Measurements from ENCODE around the gene UBE2D1.
A peak's percentile ranks its signal among the peaks of the same experiment; 100 is the strongest.
"Not testable (repeated sequence)": the region's sequence is repeated elsewhere in the genome, so short reads cannot be mapped to it uniquely, and the experiment has no call there.

UBE2D1 gene

DNA sequence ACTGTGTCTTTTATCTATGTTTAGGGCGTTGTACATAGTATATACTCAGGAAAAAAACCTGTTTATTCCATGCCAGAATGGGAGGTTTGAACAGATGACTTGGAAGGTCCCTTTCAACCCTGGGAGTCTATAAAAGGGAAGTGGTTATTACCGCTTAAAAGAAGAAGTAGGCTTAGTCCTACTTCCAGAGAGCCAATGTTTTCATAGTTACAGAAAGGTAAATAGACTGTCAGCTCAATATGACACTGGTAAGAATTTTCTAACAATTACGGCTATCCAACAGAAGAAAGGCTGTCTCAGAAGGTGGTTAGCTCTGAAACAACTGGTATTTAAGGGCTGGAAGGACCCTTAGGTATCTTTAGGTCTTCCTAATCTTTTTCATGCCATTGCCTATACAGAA lies 49.3 kb downstream of the UBE2D1 start:
- DNase-seq (ENCODE audit: low read depth), result no peak

DNA sequence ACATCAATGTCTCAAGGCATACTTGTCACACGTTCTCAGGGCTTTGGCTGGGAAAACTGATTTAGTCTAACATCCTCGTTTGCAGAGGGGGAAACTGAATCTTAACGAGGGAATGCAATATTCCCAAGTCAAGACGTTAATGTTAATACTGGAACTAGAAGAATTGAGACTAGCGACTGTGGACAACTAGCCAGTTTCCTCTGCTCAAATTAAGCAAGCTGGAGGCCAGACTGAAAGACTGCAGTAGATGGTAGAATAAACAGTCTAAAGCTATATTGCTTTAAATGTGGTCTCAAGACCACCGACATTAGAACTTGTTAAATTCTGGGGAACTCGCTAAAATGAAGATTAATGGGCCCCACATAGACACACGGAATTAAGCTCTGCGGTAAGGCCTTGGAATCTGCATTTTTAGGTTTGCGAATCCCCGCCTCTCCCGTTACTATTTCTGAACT lies 49.8 kb downstream of the UBE2D1 start:
- no peak for DNase-seq (ENCODE audit: low read depth)

DNA sequence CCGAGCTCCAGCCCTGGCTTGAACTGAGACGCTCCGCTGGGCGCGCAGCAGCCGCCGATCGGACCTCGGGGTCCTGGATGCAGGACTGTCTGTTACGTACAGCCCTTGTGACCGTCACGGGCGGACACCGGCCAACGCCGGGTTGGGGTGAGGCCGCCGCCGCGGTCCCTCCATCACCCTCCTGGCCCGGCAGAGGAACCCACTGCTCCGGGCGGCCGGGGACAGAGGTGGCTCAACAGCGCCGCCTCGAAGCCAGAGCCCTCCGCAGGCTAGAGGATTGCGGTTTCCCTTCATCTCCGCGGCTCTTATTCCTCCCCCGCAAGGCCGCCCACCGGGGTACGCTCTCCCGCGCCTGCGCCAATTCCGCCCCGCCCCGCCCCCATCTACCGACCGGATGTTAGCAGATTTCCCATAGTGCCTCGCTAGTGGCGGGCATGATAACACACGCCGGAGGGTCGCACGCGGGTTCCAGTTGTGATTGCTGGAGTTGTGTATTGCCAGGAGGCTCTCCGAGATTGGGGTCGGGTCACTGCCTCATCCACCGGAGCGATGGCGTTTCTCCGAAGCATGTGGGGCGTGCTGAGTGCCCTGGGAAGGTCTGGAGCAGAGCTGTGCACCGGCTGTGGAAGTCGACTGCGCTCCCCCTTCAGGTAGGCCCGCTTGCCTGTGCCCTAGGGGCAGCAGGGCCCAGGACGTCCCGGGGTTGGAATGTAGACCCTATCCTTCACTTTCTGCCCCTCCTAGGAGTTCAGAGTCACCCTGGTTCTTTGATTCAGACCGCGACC lies 50.4 kb downstream of the UBE2D1 start, which contains the start of gene TFAM:
TFAM (plus strand) TSS at position 412 of the 785 bp plus-strand sequence; CDS start at position 550, 138 bp downstream.
- peak; percentile 60 for DNase-seq (ENCODE audit: low read depth)

DNA sequence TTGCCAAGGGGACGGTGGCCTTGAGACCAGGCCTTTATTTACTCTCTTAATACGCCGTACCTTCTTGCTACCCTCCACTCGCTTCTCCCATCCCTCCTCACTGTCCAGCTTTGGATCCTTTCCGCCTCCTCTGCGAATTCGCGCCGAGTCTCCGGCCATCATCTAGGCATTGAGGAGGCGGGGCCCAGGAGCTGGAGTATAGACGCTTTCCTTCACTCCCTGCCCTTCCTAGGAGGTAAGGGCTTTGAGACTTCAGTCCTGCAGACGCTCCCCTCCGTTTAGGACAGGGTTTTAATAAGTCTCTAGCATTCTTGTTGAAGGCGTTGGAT lies 50.9 kb downstream of the UBE2D1 start:
- DNase-seq (ENCODE audit: low read depth), result no peak

DNA sequence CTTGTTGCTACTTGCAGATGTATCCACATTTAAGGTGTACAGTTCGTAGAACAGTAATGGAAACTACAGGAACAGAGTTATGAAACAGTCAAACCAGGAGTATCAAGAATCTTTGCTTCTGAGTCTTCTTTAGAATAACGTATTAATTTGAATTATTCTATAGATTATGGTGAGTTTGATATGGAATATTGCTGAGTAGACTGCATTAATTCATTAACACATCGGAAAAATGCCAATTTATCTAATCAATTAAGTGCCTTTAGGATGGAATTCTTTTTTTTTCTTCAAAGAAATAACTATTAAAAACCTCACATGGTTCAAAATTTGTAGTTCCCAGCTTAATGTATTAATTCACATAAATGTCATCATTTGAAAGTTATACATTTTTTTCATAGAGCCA lies 54.2 kb downstream of the UBE2D1 start:
- DNase-seq (ENCODE audit: low read depth), result no peak

DNA sequence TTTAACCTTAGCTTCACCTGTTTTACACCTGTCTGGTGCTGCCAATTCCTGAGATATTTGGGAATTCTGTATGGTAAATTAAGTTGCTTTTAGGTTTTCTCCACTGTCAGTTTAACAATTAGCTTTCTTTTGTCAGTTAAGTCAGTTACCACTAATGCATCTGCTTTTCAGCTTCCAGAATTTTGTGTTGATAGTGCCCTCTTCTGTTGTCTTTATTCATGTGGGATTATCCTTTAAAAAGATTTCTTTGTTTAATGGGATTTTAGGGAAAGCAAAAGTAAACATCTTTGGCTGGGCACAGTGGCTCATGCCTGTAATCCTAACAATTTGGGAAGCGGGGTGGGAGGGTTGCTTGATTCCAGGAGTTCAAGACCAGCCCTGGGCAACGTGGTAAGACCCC lies 58.5 kb downstream of the UBE2D1 start:
- no peak for DNase-seq (ENCODE audit: low read depth)

DNA sequence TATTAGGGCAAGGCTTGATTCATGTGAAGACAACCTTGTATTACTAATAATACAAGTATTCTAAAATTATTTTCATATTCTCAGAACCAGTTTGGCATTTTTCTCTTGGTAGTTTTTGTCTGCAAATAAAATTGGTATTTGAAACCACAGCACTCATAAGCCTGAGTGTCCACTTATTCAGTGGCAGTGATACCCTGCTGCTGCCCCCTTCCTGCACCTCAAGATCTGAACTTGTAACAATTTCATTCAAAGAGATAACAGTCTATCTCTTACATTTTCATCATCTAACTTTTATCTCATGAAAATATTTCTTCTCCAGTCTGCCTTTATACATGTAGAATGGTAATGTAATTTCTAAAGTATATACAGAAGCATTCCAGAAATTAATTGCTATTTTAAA lies 59.7 kb downstream of the UBE2D1 start:
- DNase-seq (ENCODE audit: low read depth), result no peak

DNA sequence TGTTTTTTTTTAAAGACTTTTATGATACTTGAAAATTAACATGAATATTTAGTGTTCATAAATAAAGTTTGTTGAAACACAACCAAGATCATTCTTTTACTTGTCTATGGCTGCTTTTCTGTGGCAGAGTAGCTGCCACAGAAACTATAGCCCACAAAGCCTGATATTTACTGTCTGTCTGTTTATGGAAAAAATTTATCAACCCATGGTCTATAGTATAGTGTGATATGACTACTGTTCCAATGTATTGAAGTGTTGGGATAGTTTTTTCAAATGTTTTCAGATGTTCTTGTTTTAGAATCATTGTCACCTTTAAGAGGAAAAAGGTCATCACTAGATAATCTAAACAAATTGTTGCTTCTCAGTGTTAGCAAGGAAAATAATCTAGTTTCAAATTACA lies 61.3 kb downstream of the UBE2D1 start:
- DNase-seq (ENCODE audit: low read depth), result no peak

DNA sequence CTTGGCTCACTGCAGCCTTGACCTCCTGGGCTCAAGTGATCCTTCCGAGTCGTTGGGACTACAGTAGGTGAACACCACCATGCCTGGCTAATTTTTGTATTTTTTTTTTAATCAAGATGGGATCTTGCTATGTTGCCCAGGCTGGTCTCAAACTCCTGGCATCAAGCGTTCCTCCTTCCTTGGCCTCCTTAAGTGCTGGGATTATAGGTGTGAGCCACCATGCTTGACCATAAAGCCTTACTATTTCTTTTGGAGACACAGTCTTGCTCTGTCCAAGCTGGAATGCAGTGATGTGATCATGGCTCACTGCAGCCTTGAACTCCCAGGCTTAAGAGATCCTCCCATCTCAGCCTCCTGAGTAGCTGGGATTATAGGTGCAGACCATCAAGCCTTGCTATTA lies 63.0 kb downstream of the UBE2D1 start:
- DNase-seq (ENCODE audit: low read depth), result no peak

DNA sequence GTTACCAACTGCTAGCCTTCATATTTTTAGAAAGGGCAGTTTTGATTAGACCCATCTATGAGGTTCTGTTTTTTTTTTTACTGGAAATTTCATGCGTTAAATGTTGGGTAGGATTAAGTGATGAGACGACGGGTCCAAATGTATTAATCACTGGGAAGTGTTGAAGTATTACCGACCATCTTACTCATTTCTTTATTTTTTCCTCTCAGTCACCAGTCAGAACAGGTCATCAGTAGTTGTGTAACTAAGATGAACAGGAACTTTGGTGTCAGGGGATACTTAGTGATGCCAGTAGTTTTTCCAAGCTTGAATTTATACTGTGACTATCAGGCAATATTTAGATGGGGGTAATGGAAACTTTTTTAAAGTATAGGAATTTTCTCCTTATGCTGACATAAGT lies 64.6 kb downstream of the UBE2D1 start:
- DNase-seq (ENCODE audit: low read depth), result no peak

DNA sequence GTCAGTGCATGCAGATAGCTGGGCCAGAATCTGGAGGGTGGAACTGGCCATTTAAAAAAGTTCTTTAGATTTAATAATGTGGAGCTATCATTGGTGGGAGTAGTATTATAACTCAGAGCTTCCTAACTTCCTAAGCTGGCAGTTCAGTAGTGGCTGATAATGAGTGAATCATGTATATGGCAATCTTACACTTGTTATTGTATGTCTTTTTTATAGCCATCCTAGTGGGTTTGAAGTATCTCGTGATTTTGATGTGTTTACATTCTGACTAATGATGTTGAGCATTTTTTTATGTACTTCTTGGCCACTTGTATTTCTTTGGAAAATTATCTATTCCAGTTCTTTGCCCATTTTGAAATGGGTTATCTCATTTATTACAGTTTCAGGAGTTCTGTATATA lies 65.8 kb downstream of the UBE2D1 start:
- DNase-seq (ENCODE audit: low read depth), result no peak

DNA sequence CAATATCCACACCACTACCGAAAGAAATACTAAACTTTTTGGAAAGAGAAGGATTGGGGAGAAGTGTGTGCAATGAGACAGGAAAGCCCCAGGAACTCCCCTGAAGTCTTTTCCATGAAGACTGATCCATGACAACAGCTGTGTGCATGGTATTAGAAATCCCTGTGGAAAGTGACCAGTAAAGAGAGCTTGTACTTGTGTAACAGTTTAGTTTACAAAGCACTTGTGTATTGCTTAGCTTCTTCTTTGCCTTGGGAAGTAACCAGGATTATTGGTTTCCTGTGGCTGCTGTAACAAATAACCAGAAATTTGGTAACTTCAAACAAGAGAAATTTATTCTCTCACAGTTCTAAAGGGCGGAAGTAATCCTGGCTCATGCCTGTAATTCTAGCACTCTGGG lies 69.2 kb downstream of the UBE2D1 start:
- DNase-seq (ENCODE audit: low read depth), result no peak

DNA sequence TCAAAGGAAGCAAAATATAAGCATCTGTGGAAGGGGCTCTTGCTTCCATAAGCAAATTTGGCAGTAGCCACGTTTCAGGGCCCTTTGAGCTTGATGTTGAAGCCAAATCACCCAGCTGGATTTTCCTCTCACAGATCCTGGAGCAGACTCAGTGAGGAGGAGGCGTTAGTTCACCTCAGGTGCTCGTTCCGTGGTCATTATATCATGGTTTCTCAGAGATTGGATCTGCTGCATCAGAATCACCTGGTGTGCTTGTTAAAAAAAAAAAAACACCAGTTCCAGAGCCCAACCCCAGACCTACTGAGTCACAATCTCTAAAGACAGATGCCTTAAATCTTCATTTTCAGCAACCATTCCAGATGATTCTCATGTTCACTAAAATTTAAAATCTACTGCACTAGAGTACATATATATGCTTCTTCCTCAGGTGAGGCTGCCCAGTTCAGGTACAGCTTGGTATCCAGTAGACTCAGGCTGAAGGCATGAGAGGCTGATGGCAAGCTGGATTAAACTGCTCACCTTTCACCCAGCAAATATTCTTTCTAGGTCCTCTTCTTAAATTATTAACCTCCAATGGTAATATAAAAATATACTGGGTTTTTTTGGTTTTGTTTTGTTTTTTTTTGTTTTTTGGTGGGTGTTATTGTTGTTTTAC lies 75.3 kb downstream of the UBE2D1 start:
- no peak for DNase-seq (ENCODE audit: low read depth)

DNA sequence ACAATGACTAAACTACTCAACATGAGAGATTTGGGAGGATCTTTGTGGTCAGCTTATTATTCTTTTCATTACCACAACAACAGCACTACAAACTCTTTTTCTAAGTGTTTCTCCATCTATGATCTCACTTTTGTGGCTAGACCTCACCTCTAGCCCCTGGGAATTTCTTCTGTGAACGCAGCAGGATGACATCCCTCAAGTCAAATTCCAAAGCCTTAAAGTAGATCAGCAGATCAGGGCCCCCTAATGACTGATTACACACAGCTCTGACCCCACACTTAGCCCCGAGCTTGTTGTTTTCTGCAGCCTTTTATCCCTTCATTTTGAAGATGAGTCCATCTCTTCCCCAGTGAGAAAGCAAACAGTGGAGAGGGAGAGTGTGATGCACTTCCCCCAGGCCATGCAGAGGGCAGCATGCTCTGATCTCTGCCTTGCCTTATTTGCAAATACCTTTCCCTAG lies 77.7 kb downstream of the UBE2D1 start:
- peak; percentile 78 for DNase-seq (ENCODE audit: low read depth)

DNA sequence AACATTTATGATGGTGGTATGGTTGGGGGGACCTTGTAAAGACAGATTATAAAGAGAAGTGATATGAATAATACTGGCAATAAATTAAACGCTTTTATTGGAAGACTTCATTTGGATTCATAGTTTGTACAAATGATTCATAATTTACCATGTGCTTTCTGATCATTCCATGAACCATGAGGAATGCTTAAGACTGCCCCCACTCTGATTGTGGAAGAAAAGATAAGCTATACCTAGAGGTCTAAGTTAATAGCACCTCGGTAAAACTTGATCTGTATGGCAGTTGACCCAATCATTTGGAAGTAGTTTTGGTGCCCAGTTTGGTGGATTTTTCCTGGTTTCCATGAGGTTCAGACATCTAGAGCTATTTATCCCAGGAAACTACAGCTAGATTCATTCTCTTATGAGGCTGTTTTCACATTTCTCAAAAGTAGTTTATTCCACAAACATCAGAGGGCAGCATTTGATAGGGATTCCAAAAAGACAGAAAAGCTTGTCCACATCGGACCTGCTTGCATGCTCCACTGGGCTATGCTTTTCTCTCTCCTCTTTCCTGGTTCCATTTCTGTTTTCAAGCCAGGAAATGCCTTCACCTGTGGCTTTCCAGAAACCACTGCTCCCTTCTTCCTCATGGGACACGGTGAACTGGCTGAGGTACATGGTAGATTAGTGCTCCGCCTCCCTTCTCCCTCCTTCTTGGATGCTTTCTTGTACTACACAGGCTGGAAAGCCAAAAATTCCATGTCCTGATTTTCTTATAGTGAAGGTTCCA lies 79.7 kb downstream of the UBE2D1 start:
- no peak for DNase-seq (ENCODE audit: low read depth)

DNA sequence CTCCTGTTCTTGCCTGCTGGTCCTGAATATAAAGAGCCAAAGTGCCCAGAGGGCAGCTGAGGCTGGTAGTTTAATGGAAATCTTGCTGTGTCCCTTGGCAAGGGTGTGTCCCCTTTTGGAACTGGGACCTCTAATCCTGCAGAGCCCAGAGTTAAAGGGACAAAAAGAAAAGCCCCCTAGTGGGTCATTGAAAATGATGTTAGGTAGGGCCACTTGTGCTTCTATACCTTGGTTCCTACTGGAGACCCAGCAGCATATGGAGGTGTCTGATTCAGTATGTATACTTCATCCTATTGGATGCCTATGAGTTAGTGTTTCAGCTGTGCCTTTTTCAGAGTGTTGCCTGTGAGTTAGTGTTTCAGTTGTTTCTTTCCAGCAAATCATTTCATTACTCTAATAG lies 81.0 kb downstream of the UBE2D1 start:
- DNase-seq (ENCODE audit: low read depth), result no peak

DNA sequence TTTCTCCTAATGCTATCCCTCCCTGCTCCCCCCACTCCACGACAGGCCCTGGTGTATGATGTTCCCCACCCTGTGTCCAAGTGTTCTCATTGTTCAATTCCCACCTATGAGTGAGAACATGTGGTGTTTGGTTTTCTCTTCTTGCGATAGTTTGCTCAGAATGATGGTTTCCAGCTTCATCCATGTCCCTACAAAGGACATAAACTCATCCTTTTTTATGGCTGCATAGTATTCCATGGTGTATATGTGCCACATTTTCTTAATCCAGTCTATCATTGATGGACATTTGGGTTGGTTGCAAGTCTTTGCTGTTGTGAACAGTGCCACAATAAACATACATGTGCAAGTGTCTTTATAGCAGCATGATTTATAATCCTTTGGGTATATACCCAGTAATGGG lies 83.1 kb downstream of the UBE2D1 start:
- not testable (repeated sequence) for DNase-seq (ENCODE audit: low read depth)

Measured in GM04503 (cell line).